ENCODE data around the gene MMP13. TPM values are rescaled to one million over a fixed set of nuclear protein-coding genes. Genes with fewer than 3 reads are reported as not detected.
"Not testable (repeated sequence)": the region's sequence is repeated elsewhere in the genome, so short reads cannot be mapped to it uniquely, and the experiment has no call there.

Gene MMP13
- total RNA-seq (2014; rRNA removed; shearing (Covaris generic)): not detected in 2 replicates
- polyA plus RNA-seq (2014; cell fraction: nucleus; rRNA removed): not detected in 2 replicates

DNA sequence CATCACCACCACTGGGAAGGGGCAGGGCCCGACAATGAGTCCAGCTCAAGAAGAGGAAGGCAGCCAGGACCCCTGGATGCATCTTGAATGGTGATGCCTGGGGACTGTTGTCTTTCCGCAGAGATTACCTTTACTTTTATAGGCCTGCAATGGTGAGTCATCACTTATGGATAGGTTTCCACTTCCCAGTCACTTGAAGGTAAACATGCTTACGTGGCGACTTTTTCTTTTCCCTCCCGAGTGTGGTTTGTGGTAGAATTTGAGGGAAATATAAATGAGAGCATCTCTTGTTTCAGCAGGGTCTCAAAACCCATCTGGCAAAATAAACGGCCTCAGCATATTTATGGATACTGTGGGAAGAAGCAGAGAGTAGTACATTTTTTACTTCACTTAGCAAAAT lies at the start of gene MMP13:
TSS of gene MMP13 (minus strand) at position 109 of the 400 bp plus-strand sequence. CDS start at position 82, 27 bp downstream.
- no peak for DNase-seq (ENCODE audit: extremely low read depth, low read depth)

DNA sequence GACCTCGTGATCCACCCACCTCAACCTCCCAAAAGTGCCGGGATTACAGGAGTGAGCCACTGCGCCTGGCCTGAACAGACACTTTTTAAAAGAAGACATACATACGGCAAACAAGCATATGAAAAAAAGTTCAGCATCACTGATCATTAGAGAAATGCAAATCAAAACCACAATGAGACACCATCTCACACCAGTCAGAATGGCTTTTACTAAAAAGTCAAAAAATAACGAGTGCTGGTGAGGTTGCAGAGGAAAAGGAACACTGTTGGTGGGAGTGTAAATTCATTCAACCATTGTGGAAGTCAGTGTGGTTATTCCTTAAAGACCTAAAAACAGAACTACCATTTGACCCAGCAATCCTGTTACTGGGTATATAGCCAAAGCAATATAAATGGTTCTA lies 48.7 kb upstream of the MMP13 start:
- DNase-seq (ENCODE audit: extremely low read depth, low read depth): not testable (repeated sequence)

DNA sequence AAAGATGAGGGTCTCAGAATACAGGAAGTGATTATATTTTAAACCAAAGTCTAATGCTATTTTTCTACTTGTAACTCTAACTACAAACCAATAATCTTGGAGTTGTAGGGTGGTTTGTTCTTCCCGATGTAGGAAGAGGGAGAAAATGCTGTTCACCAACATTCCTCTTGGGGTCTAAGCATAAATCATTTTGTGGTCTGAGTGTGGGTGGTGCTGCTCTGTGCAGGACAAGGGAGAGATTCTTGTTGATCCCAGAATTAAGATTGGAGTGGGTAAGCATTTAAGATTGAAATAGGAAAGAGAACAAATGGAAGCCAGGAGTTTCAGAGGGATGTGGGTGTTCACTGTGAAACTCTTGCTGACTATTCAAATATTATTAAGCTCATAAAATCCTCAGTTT lies 38.6 kb upstream of the MMP13 start:
- no peak for DNase-seq (ENCODE audit: extremely low read depth, low read depth)

DNA sequence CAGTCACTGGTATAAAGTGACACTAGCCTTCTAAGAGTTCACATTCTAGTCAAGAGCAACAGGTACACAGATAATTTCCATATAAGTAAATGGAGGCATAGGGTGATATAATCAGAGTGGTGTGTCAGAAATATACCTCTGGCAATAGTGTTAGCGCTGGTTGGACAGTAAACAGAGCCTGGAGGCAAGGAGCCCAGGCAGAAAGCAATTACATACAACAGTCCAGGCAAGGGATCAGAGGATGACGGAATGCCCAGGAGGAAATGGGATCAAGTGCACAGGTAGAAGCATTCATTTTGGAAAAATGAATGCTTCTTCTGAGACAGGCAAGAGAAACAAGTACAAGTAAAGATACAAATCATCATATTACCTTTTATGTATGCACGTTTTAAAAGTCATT lies 36.2 kb upstream of the MMP13 start:
- no peak for DNase-seq (ENCODE audit: extremely low read depth, low read depth)

DNA sequence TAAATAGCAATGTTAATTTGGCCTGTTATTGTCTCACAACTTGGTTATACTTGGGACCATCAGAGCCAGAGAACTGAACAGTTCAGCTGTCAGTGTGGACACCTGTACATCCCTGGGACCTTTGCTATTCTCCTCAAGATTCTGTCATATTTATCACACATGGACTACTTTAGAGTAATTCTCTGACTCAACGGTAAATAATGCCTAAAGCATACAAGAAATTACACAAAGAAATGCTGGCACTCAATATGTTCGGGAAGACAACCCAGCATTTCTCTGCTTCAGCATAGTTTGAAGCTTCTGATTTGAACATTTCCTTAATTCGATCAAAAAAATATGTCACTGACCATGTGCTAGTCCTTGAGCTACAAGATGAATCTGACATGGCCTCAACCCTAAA lies 34.6 kb upstream of the MMP13 start:
- DNase-seq (ENCODE audit: extremely low read depth, low read depth): no peak

DNA sequence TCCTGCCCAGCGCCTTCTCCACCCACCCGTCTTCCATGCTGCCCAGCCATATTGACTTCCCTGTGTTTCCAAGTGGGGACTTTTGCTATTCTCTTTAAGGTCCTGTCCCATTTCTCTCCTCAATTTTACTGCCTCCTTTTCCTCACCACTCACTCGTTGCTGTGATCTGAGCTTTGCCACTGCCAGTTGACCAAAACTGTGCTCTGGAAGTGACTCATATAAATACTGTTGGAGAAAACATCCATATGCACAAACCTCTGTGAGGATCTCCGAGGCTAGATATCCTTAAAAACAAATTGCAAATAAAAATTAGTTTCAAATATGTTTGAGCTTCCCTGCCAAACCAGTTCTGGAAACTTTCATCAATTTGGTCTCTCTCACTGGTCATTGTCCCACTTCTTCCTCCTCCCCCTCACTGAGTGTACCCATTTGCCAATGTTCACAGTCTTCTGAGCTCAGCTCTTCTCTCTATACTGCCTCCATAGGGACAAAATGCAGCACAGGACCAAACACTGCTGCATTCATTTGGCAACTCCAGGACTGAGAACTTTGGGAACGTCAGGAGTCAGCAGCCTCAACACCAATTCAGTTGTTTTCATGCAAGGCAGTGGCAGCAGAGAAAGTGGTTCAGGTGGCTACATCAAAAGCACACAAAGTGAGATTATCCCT lies 34.0 kb upstream of the MMP13 start:
- no peak for DNase-seq (ENCODE audit: extremely low read depth, low read depth)

DNA sequence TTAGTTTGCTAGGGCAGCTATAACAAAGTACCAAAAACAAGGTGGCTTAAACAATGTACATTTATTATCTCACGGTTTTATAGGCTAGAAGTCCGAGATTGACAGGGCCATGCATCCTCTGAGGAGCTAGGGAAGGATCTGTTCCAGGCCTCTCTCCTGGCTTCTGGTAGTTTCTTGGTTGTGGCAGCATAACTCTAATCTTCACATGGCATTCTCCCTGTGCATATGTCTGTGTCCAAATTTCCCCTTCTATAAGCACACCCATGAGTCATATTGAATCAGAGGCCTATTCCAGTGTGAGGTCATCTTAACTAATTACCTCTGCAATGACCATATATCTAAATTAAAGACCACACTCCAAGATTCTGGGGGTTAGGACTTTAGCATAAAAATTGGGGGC lies 31.3 kb upstream of the MMP13 start:
- no peak for DNase-seq (ENCODE audit: extremely low read depth, low read depth)

DNA sequence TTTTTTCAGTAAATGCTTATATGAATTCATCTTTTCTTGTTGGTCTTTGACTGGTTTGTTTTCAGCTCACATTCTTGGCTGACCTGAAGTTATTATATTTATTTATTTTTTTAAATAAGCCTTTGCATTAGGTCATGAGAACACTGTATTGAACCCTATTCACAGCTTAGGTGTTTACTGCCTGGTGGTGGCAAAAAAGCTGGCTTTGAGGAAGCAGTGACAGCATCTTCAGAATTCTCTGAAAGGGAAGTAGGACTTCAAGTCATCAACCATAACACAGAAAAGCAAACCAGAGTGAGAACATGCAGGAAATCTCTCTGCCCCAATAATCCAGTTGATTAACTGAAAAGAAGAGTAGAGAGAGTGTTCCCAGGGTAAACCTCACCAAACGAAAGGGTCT lies 30.3 kb upstream of the MMP13 start:
- DNase-seq (ENCODE audit: extremely low read depth, low read depth): no peak

DNA sequence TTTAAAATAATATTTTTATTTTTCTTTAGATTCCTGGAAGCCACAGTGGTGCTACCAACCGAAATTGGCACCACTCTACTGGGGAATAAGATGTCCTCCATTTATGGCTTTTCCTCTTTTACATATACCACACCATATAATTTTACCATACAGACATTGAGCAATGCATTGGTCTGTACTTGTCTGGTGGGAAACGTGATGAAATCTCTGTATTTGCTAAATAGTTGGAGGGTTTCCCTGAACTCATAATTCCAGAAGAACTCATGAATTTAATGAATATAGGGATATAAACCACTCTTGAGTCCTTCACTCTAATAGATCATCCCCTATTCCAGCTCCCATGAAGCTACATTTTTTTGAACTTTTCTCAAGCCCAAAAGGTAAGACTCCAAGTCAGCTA lies 28.0 kb upstream of the MMP13 start:
- DNase-seq (ENCODE audit: extremely low read depth, low read depth): no peak

DNA sequence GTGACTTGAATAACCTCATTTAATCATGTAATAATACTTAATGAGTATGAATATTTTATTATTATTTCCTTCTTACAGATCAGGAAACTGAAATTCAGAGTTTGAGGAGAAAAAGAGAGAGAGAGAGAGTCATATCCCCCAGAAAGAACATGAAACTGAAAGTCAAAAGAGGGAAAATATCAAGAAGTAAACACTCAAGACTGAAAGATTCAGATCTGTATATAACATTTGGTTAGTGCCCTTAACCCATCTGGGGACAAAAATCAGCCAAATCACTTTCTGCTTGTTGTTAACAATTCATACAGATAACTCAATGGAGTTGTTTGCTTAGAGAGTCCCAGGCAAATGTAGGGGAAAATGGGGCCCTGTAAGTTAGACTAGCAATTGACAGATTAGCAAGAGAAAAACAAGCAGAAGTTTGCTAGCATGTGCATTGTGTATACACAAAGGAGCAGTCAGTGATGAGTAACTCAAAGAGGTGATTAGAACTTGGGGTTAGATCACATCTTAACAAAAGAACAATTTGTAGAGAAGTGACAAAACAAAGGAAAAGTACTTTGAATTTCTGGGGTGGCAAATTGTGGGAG lies 25.9 kb upstream of the MMP13 start:
- DNase-seq (ENCODE audit: extremely low read depth, low read depth): no peak

DNA sequence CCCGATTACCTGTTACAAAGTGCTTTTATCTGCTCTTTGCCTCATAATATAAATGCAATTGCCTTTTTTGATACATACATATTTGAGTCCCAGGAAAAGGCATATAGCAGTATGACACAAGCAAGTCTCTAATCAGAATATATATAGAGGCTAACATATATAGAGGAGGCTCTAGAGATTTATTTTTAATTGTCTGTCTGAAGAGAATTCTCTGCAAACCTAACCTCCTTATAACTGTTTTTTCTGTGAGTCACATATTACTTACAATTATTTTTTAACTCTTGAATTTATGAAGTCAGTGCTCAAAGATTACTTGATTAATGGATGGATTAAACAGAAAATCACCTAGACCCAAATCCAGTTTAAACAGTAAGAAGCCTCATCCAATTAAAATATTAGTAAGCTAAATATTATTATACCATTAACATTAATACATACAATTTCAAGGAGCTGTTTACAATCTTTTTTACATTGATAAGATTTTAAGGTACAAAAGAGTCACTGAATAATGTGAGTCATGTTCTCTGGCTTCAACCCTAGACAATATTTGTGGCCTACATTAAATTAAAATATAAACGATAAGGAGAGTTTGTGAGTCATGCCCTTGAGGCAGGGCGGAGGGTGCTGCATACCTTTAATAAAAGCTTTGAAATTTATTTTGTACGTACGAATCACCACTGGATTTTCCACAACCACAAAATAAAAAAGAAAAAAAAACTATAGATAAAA lies 19.2 kb upstream of the MMP13 start:
- DNase-seq (ENCODE audit: extremely low read depth, low read depth): no peak

DNA sequence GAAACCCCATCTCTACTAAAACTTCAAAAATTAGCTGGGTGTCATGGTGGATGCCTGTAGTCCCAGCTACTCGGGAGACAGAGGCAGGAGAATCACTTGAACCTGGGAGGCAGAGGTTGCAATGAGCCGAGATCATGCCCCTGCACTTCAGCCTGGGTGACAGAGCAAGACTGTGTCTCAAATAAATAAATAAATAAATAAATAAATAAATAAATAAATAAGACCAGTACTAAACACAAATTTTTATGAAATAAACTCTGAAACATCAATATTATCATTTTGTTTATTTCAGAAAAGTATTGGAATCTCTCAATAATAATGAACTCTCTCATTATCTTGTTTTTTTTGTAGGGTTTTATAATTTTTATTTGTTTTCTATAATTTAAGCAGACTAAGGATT lies 18.2 kb upstream of the MMP13 start:
- not testable (repeated sequence) for DNase-seq (ENCODE audit: extremely low read depth, low read depth)

DNA sequence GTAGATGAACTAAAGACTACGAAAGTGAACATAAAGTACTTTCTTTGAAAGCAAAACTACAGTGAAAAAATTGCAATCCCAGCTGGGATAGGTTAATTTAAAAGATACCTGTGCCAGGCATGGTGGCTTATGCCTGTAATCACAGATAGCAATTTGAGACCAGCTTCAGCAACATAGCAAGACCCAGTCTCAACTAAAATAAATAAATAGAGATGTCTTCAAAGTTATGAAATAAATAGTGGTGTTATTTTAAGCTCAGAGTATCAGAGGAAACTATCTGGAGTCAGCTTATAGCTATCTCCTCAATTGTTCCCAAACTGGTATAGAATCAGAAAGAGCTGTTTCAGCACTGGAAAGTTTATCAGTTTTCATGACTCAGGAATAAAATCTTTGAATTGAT lies 17.3 kb upstream of the MMP13 start:
- no peak for DNase-seq (ENCODE audit: extremely low read depth, low read depth)

DNA sequence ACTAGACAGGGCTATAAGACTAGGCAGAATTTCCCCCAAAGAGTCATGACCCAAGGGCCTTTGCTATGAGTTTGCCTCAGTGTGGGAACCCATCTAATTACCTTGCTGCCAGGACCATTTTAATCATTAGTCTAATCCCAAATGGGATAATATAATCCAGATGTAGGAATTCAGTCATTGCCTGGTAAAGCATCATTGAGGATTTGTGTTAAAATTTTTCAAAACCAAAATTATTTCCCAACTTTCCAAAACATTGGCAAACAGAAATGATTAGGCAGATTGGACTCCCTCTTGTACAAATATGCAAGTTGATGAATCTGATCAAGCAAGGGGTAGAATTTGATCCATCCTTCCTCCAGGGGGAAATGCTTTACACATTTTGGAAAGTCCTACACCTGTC lies 16.2 kb upstream of the MMP13 start:
- no peak for DNase-seq (ENCODE audit: extremely low read depth, low read depth)

DNA sequence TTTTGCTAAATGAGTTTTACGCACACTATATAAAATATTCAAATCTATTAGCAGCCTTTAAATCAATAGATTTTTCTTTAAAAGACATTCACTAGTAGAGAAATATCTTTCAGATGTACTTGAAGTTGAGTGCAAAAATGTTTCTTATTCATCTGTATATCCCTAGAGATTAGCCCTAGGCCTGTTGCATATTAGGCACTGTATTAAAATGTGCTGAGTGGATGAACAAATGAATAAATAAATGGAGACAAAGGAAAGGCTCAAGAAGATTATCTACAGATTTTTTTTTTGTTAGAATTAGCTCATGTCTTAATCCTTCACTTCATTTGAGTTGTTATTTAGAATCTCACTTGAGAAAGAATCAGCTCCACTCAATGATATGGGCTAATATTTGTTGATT lies 12.0 kb upstream of the MMP13 start:
- DNase-seq (ENCODE audit: extremely low read depth, low read depth): no peak

DNA sequence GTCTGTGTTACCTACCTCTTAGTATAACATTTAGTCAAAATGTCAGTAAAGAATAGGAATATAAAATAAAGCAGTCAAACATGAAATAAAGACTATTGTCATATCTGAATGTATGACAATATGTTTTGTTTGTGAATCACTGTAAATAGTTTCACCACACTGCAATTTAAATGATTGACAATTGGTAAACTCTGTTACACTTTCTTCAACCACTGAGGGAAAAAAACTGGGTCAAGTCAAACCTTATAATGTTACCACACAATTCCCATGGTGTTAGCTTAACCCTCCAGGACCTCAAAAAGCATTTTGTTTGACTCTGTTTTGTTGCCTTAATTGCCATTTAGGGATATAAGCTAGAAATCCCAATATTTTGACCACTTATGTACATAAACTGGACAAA lies 10.5 kb upstream of the MMP13 start:
- no peak for DNase-seq (ENCODE audit: extremely low read depth, low read depth)

DNA sequence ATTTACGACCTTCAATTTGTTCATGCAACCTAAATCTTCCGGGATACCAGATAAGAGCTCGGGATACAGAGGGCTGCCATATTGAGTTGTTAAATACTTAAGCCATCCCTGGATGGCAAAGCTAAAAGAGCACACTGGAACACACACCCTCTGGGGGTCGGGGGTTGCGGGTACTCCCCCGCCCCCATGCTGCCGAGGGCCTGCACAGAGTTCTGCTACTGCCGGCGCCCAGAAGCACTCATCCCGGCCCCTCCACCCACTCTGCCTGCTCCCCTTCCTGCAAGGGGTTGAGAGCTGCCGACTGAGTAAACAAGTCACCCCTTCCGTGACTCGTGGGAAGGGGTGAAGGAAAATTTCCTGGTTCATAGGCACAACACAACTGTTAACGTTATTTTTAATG lies 9.3 kb upstream of the MMP13 start:
- DNase-seq (ENCODE audit: extremely low read depth, low read depth): no peak

DNA sequence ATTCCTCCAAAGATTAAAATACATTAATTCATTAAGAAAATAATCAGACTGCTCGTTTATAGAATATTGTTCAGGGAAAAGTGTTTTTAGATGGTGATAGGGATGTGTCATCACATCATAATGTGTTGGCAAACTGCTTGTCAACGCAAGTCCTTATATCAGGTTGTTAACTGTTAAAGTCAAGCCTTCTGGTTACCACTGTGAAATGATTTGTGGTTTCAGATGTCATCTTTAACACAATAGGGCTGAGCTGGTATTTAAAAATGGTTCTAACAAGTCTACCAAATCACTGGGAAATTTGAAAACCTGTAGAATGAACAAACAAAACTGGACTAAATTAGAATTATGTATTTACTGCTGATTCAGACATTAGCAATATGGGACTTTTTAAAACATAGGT lies 2.4 kb upstream of the MMP13 start:
- DNase-seq (ENCODE audit: extremely low read depth, low read depth): no peak

DNA sequence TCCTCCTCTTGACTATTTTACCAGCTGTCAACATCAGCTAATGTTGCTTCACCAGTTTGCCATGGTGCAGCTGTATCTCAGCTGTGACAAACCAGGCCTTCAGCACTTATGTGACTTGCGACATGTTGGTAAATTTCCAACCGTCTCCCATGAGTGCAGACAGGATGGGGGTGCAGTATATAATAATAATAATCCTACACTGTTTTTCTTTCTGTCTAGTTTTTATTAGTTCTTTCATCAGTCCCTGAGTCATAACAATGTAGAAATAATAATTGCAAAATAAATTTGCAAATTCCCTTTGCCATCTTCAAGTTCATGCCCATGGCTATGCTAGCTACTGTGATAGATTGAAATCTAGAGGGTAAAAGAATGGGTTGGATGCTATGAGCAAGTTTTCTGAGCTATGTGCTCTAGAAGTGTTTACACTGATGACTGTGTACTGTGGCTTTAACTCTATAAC lies 4.9 kb downstream of the MMP13 start:
- DNase-seq (ENCODE audit: extremely low read depth, low read depth): no peak

DNA sequence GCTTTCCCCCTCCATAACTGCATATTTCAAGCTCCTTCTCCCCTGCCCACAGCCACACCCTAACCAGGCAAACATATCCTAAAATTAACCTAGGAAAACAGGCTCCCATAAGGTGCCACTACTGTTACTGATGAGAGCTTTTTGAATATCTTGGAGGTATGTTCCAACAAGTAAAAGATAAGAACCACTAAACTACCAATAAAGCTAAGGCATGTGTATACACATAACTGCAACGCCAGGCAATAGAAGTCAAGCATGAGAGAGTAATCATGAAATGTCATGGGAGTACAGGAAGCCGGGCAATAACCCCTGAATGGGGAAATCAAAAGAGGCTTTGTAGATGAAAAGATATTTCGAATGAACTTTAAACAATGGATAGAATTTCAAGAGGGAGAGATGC lies 9.3 kb downstream of the MMP13 start:
- no peak for DNase-seq (ENCODE audit: extremely low read depth, low read depth)

DNA sequence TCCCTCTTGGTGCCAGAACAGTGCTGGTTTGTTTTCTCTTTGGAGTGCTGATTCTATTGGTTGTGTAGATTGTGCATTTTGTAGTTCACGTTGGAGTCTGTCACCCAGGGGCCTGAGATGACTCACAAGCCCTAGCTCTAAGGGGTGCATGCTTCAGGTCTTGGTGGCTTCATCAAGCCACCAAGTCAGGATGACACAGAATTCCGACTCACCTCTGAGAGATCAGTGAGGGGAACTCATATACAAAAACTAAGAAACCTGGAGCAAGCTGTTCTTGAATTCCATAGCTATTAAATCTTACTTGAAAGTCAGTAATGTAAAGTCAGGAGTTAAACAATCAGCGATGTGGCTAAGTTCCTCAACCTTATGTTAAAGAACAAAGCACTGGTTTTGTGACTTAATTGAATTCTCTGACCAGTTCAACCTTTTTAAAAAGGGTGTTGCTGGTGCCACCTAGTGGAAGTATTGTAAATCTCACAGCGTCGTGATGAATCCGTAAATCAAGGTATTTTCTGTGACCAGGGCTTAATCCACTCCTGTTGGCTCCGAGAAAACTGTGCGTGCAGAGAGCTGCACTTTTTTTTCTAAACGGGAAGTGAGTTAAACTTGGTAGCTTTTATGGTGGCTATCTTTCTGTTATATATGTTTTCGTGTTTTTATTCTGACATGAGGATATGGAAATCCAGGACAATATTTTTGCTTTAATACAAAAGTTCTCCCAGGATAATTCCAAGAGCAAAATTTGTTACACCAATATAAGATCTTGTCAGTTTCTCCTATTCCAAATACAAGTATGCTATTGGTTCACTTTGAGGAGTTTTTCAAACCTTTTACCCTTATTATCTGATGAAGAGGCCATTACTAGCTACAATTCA lies 14.6 kb downstream of the MMP13 start:
- DNase-seq (ENCODE audit: extremely low read depth, low read depth): peak; percentile 62

All from NCI-H460 (cell line).